HCT116 (cell line): ENCODE measurements around the gene WNK2. TPM values are rescaled to one million over a fixed set of nuclear protein-coding genes. Genes with fewer than 3 reads are reported as not detected.

Experiments used
- ATAC-seq: fragments of 200-7000 bp; cut with Tn5 transposase; 2 replicates; pipeline ENCODE4 v1.9.1; 2020; ENCODE audit warnings: mild to moderate bottlenecking, moderate library complexity
- BruUV-seq: library from RNA; stranded (reverse); fragments of 400-500 nt; replicated peaks from 2 replicates; lab custom pipeline; 2021; lab: Mats Ljungman, UMichigan
- CTCF ChIA-PET: fragments of 300-600 bp; sonication (Branson Sonifier 250); formaldehyde crosslinking; loops from one replicate; lab custom pipeline; 2021; ENCODE audit warnings: antibody characterized with exemption; lab: Charles Lee
- POLR2A ChIA-PET: fragments of 300-600, 350-600 bp; sonication (Branson Sonifier 250); formaldehyde crosslinking; loops from one replicate; lab custom pipeline; 2021; ENCODE audit warnings: antibody characterized with exemption; lab: Charles Lee
- RAD21 ChIA-PET, 2 experiments: fragments of 300-600 bp; sonication (Branson Sonifier 250); formaldehyde crosslinking; loops; one replicate each; lab custom pipeline; 2023; ENCODE audit warnings: low total read pairs in 2 of 2; ENCODE audit not compliant: uncharacterized antibody in 2 of 2, unreplicated experiment in 2 of 2, low non-redundant PET in 1 of 2; lab: Charles Lee
- DNase-seq: peaks from one replicate; pipeline ENCODE4 v3.0.0-alpha.2; 2010; ENCODE audit warnings: low read depth, low spot score
- H2AFZ ChIP-seq: fragments of 200-600 bp; shearing (Covaris generic), sonication (generic); 2 replicates; pipeline ENCODE4 v1.6.1; 2017; ENCODE audit warnings: low read depth, mixed run types, mixed read lengths, antibody characterized with exemption, low read length; ENCODE audit not compliant: poor library complexity, severe bottlenecking
- H3K27ac ChIP-seq: 2 replicates; pipeline ENCODE4 v1.5.1; 2012; ENCODE audit warnings: low read depth, low read length
- H3K27me3 ChIP-seq: fragments of 200-600 bp; sonication (generic); 2 replicates; pipeline ENCODE4 v1.6.1; 2016; ENCODE audit warnings: mixed run types, low read length, mixed read lengths; ENCODE audit not compliant: insufficient read depth
- H3K36me3 ChIP-seq, 2 experiments: fragments of 200-500 bp in 1 of 2; fragments of 200-600 bp in 1 of 2; sonication (Bioruptor generic) in 1 of 2; sonication (generic) in 1 of 2; 2 replicates each; pipeline versions ENCODE4 v1.5.1 to v1.6.1; 2014 to 2016; ENCODE audit warnings: low read length in 2 of 2, inconsistent platforms in 1 of 2, mixed read lengths in 1 of 2, mixed run types in 1 of 2; ENCODE audit not compliant: insufficient read depth in 2 of 2, control insufficient read depth in 1 of 2
- H3K4me1 ChIP-seq, 2 experiments: fragments of 200-600 bp in 1 of 2; sonication (generic) in 1 of 2; 2 replicates each; pipeline versions ENCODE4 v1.5.1 to v1.6.1; 2012 to 2017; ENCODE audit warnings: low read length in 2 of 2, inconsistent platforms in 1 of 2, mild to moderate bottlenecking in 1 of 2, mixed read lengths in 1 of 2, mixed run types in 1 of 2, moderate library complexity in 1 of 2; ENCODE audit not compliant: insufficient read depth in 2 of 2, control insufficient read depth in 1 of 2
- H3K4me2 ChIP-seq: fragments of 200-600 bp; sonication (generic); 2 replicates; pipeline ENCODE4 v1.6.1; 2017; ENCODE audit warnings: mixed run types, low read length, mixed read lengths
- H3K4me3 ChIP-seq, 2 experiments: fragments of 200-600 bp in 1 of 2; sonication (generic) in 1 of 2; replicated peaks in 1 of 2; 2 replicates each; pipeline ENCODE4 v1.5.1; 2011 to 2016; ENCODE audit warnings: low read length in 2 of 2, control low read depth in 1 of 2, low read depth in 1 of 2, mild to moderate bottlenecking in 1 of 2, mixed read lengths in 1 of 2, mixed run types in 1 of 2
- H3K79me2 ChIP-seq: fragments of 200-600 bp; sonication (generic); 2 replicates; pipeline ENCODE4 v1.6.1; 2017; ENCODE audit warnings: mild to moderate bottlenecking, mixed run types, low read length, moderate library complexity, mixed read lengths; ENCODE audit not compliant: insufficient read depth
- H3K9ac ChIP-seq: fragments of 200-600 bp; sonication (generic); 2 replicates; pipeline ENCODE4 v1.6.1; 2016; ENCODE audit warnings: low read length, mixed read lengths
- H3K9me2 ChIP-seq: fragments of 200-600 bp; sonication (generic), shearing (Covaris generic); 2 replicates; pipeline ENCODE4 v1.6.1; 2017; ENCODE audit warnings: mixed run types, mild to moderate bottlenecking, moderate library complexity; ENCODE audit not compliant: insufficient read depth
- H3K9me3 ChIP-seq, 2 experiments: fragments of 200-500 bp in 1 of 2; fragments of 200-600 bp in 1 of 2; sonication (Bioruptor generic) in 1 of 2; sonication (generic) in 1 of 2; 2 replicates each; pipeline ENCODE4 v1.6.1; 2014 to 2017; ENCODE audit warnings: low read length in 2 of 2, mixed read lengths in 2 of 2, inconsistent platforms in 1 of 2, low read depth in 1 of 2, mild to moderate bottlenecking in 1 of 2, mixed run types in 1 of 2, moderate library complexity in 1 of 2; ENCODE audit not compliant: control insufficient read depth in 1 of 2, insufficient read depth in 1 of 2
- H4K20me1 ChIP-seq: fragments of 200-600 bp; sonication (generic), shearing (Covaris generic); 2 replicates; pipeline ENCODE4 v1.6.1; 2017; ENCODE audit warnings: mixed run types, mild to moderate bottlenecking, moderate library complexity; ENCODE audit not compliant: insufficient read depth
- CBX3 ChIP-seq: IDR thresholded peaks from 2 replicates; pipeline ENCODE4 v1.6.1; 2012; ENCODE audit warnings: low read depth
- CEBPB ChIP-seq: IDR thresholded peaks from 2 replicates; pipeline ENCODE4 v1.6.1; 2012; ENCODE audit warnings: low read depth
- EGR1 ChIP-seq: IDR thresholded peaks from 2 replicates; pipeline ENCODE4 v1.6.1; 2012; ENCODE audit warnings: low read depth
- ELF1 ChIP-seq: IDR thresholded peaks from 2 replicates; pipeline ENCODE4 v1.6.1; 2012; ENCODE audit warnings: low read depth, borderline replicate concordance
- EZH2phosphoT487 ChIP-seq: fragments of 200-600 bp; IDR thresholded peaks from 2 replicates; pipeline ENCODE4 v1.6.1; 2018; ENCODE audit warnings: antibody characterized with exemption, borderline replicate concordance
- FOSL1 ChIP-seq: IDR thresholded peaks from 2 replicates; pipeline ENCODE4 v1.6.1; 2012; ENCODE audit warnings: low read depth
- JUND ChIP-seq: IDR thresholded peaks from 2 replicates; pipeline ENCODE4 v1.6.1; 2012
- MAX ChIP-seq: IDR thresholded peaks from 2 replicates; pipeline ENCODE4 v1.6.1; 2012
- POLR2A ChIP-seq: IDR thresholded peaks from 2 replicates; pipeline ENCODE4 v1.7.0; 2011; ENCODE audit warnings: borderline replicate concordance; ENCODE audit not compliant: insufficient read depth, insufficient read length; ENCODE audit errors: extremely low read depth
- POLR2AphosphoS5 ChIP-seq: IDR thresholded peaks from 2 replicates; pipeline ENCODE4 v1.6.1; 2011; ENCODE audit warnings: mild to moderate bottlenecking, low read depth, low read length, moderate library complexity
- REST ChIP-seq: IDR thresholded peaks from 2 replicates; pipeline ENCODE4 v1.6.1; 2012; ENCODE audit warnings: low read depth
- SP1 ChIP-seq: IDR thresholded peaks from 2 replicates; pipeline ENCODE4 v1.6.1; 2012; ENCODE audit warnings: low read depth
- SRF ChIP-seq: IDR thresholded peaks from 2 replicates; pipeline ENCODE4 v1.6.1; 2012; ENCODE audit warnings: low read depth
- YY1 ChIP-seq: IDR thresholded peaks from 2 replicates; pipeline ENCODE4 v1.6.1; 2011; ENCODE audit warnings: low read length, low read depth, moderate library complexity, mild to moderate bottlenecking; ENCODE audit not compliant: insufficient replicate concordance; ENCODE audit errors: extremely low read depth
- ZBTB33 ChIP-seq: IDR thresholded peaks from 2 replicates; pipeline ENCODE4 v1.6.1; 2011; ENCODE audit warnings: mild to moderate bottlenecking, low read length, moderate library complexity; ENCODE audit not compliant: insufficient replicate concordance; ENCODE audit errors: extremely low read depth
- ZNF274 ChIP-seq: fragments of 200-500 bp; sonication (Bioruptor generic); IDR thresholded peaks from 2 replicates; pipeline ENCODE4 v1.6.1; 2014; ENCODE audit warnings: mild to moderate bottlenecking, low read depth, low read length, inconsistent platforms
- intact Hi-C: fragments of 100-400 bp; cut with micrococcal nuclease; formaldehyde crosslinking; loops from 2 replicates; pipeline ENCODE4 v1.10.0; 2022
- total RNA-seq: library from RNA; stranded (reverse); gene quantifications from one replicate; pipeline ENCODE4 v1.2.1, GENCODE V29; 2021; ENCODE audit not compliant: unreplicated experiment
- TF ChIP-seq, protein P1 (sequence below): IDR thresholded peaks from 2 replicates; pipeline ENCODE4 v1.6.1; 2012
- TF ChIP-seq, protein P2 (sequence below), 3 experiments: fragments of 200-600 bp in 1 of 3; sonication (generic) in 1 of 3; IDR thresholded peaks in 2 of 3; conservative IDR thresholded peaks in 1 of 3; 2 replicates each; pipeline ENCODE4 v1.5.1; 2012 to 2017; ENCODE audit warnings: low read depth in 2 of 3, low read length in 2 of 3, antibody characterized with exemption in 1 of 3, borderline replicate concordance in 1 of 3, control low read depth in 1 of 3, mild to moderate bottlenecking in 1 of 3, mixed read lengths in 1 of 3, mixed run types in 1 of 3, moderate library complexity in 1 of 3; ENCODE audit not compliant: insufficient read depth in 1 of 3

The WNK2 gene
- total RNA-seq, 1 experiment from 2014 or later: 24.4 TPM

DNA sequence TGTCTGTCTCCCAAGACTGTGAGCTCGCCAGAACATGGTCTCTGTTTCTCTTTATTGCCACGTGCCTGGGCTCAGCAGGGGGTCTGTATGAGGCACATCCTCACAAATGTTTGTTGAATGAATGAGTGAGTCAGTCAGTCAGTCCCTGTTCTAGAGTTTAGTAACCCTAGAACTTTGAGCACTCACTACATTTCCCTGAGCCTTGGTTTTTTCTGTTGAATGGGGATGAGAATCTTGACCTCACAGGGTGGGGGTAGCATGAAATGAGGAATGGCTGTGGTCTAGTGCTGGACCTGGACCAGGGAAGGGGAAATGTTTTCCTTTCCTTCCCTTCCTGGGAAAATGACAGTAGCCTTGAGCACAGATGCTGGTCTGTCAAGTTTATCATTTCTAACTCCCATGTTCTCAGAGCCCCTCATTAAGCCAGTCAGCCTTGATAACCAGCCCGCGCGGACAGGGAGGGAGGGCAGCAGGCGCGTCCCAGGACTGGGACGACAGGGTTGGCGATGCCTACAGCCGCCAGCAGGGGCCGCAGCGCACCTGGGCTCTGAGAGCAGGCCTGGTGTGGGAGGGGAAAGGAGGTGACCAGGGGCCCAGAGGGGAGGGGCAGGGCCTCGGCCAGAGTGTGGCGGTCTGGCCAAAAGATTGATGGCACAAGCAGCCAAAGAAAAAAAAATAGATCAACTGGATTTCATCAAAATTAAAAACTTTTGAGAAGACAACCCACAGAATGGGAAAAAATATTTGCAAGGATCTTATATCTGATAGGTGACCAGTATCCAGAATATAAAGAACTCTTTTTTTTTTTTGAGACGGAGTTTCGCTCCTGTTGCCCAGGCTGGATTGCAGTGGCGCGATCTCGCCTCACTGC lies 24.1 kb upstream of the WNK2 start:
- CTCF ChIA-PET: interaction anchor here (1.5 to 1.6 kb wide), 3 partner anchors 141 to 145 kb away, joined by 3 to 6 read pairs (median 4); no protein-coding TSS in a partner anchor
- intact Hi-C loops: loop anchor here (1.0 to 10.0 kb wide), 3 partner anchors 142 to 406 kb away; partner anchors contain the start of genes FAM120A and FAM120AOS
- H2AFZ ChIP-seq: peak overlapping the region; percentile 96
- H3K36me3 ChIP-seq: no peaks in the 10 kb centered on the region
- DNase-seq (peak; percentile 67), ATAC-seq (peak; percentile 100)
- no peaks in the 10 kb centered on the region for H3K9me3 ChIP-seq
- H3K4me3 ChIP-seq: peak overlapping the region in 1 of 2 experiments; percentile 36; a peak in 2 of 4 replicates
- no peak overlapping the region for H3K9ac ChIP-seq
- H3K4me2 ChIP-seq: peak overlapping the region; percentile 64
- H3K27ac ChIP-seq: no peak overlapping the region
- BruUV-seq: no TSS peak
- no peaks in the 10 kb centered on the region for H3K79me2 ChIP-seq
- RAD21 ChIA-PET: interaction anchor here in 1 of 2 experiments (0.7 kb wide), 1 partner anchor 143 kb away, joined by 3 read pairs; no protein-coding TSS in a partner anchor
- POLR2A ChIA-PET: no interaction called here
- H3K4me1 ChIP-seq: peaks cover 3 to 7% of the 10 kb centered on the region in 2 experiments; a peak in 3 of 4 replicates
- H3K27me3 ChIP-seq: no peaks in the 10 kb centered on the region
- H4K20me1 ChIP-seq: no peaks in the 10 kb centered on the region
- H3K9me2 ChIP-seq: no peaks in the 10 kb centered on the region
- TF ChIP-seq JUND (no peak), YY1 (peak; percentile 22), CBX3 (no peak), POLR2A (no peak), ELF1 (no peak), REST (no peak), MAX (no peak), ZNF274 (no peak), EGR1 (no peak), POLR2AphosphoS5 (no peak), FOSL1 (no peak), ZBTB33 (no peak), CEBPB (no peak), EZH2phosphoT487 (no peak), SP1 (no peak), SRF (no peak)
- TF ChIP-seq, protein P1, sequence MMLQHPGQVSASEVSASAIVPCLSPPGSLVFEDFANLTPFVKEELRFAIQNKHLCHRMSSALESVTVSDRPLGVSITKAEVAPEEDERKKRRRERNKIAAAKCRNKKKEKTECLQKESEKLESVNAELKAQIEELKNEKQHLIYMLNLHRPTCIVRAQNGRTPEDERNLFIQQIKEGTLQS: no peak
- TF ChIP-seq, protein P2, sequence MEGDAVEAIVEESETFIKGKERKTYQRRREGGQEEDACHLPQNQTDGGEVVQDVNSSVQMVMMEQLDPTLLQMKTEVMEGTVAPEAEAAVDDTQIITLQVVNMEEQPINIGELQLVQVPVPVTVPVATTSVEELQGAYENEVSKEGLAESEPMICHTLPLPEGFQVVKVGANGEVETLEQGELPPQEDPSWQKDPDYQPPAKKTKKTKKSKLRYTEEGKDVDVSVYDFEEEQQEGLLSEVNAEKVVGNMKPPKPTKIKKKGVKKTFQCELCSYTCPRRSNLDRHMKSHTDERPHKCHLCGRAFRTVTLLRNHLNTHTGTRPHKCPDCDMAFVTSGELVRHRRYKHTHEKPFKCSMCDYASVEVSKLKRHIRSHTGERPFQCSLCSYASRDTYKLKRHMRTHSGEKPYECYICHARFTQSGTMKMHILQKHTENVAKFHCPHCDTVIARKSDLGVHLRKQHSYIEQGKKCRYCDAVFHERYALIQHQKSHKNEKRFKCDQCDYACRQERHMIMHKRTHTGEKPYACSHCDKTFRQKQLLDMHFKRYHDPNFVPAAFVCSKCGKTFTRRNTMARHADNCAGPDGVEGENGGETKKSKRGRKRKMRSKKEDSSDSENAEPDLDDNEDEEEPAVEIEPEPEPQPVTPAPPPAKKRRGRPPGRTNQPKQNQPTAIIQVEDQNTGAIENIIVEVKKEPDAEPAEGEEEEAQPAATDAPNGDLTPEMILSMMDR (IDR thresholded peaks at IDR 0.05 in 2 of 3, conservative IDR thresholded peaks at IDR 0.05 in 1 of 3; ENCODE audit: borderline replicate concordance in 1 of 3, insufficient read depth in 1 of 3, low read depth in 2 of 3, low read length in 2 of 3): peak; percentile 98 to 99 (median 99)
